ENCODE measurements around the gene PTPRR. TPM values are rescaled to one million over a fixed set of nuclear protein-coding genes. Genes with fewer than 3 reads are reported as not detected.

The PTPRR gene
- total RNA-seq, 1 donor from 2014 or later: under 0.01 TPM

- no peaks in the 10 kb centered on the region for H3K36me3 ChIP-seq (ENCODE audit: control insufficient read depth, insufficient read depth, low read length)
- TF ChIP-seq CTCF (IDR thresholded peaks at IDR 0.05; ENCODE audit: insufficient read depth, low read length, severe bottlenecking): no peak
- H3K4me3 ChIP-seq (ENCODE audit: low read depth, low read length): no peak overlapping the region
- H3K27me3 ChIP-seq (ENCODE audit: control insufficient read depth, insufficient read depth, low read length): no peaks in the 10 kb centered on the region
- DNase-seq (ENCODE audit: low read depth) (no peak), FAIRE-seq (no peak)
Measured at GRCh38 chr12:70830221-70831061, 90.1 kb downstream of the PTPRR start.

- no peaks in the 10 kb centered on the region for H3K36me3 ChIP-seq (ENCODE audit: control insufficient read depth, insufficient read depth, low read length)
- H3K4me3 ChIP-seq (ENCODE audit: low read depth, low read length): no peak overlapping the region
- DNase-seq (ENCODE audit: low read depth): no peak
- FAIRE-seq: no peak
- no peaks in the 10 kb centered on the region for H3K27me3 ChIP-seq (ENCODE audit: control insufficient read depth, insufficient read depth, low read length)
- no peak for TF ChIP-seq CTCF (IDR thresholded peaks at IDR 0.05; ENCODE audit: insufficient read depth, low read length, severe bottlenecking)
Measured at GRCh38 chr12:70829070-70829469, 91.5 kb downstream of the PTPRR start.

GRCh38 chr12:70828351-70828750 is 92.2 kb downstream of the PTPRR start:
- no peak for DNase-seq (ENCODE audit: low read depth)
- Histone ChIP-seq H3K27me3 (ENCODE audit: control insufficient read depth, insufficient read depth, low read length) (no peaks in the 10 kb centered on the region), H3K4me3 (ENCODE audit: low read depth, low read length) (no peak overlapping the region), H3K36me3 (ENCODE audit: control insufficient read depth, insufficient read depth, low read length) (no peaks in the 10 kb centered on the region)
- no peak for FAIRE-seq
- no peak for TF ChIP-seq CTCF (IDR thresholded peaks at IDR 0.05; ENCODE audit: insufficient read depth, low read length, severe bottlenecking)

GRCh38 chr12:70826156-70826555 is 94.4 kb downstream of the PTPRR start:
- DNase-seq (ENCODE audit: low read depth) (no peak), FAIRE-seq (no peak)
- H3K27me3 ChIP-seq (ENCODE audit: control insufficient read depth, insufficient read depth, low read length): no peaks in the 10 kb centered on the region
- no peak overlapping the region for H3K4me3 ChIP-seq (ENCODE audit: low read depth, low read length)
- no peak for TF ChIP-seq CTCF (IDR thresholded peaks at IDR 0.05; ENCODE audit: insufficient read depth, low read length, severe bottlenecking)
- no peaks in the 10 kb centered on the region for H3K36me3 ChIP-seq (ENCODE audit: control insufficient read depth, insufficient read depth, low read length)

GRCh38 chr12:70824511-70824910 is 96.0 kb downstream of the PTPRR start:
- H3K4me3 ChIP-seq (ENCODE audit: low read depth, low read length): no peak overlapping the region
- no peak for TF ChIP-seq CTCF (IDR thresholded peaks at IDR 0.05; ENCODE audit: insufficient read depth, low read length, severe bottlenecking)
- H3K27me3 ChIP-seq (ENCODE audit: control insufficient read depth, insufficient read depth, low read length): no peaks in the 10 kb centered on the region
- FAIRE-seq (no peak), DNase-seq (ENCODE audit: low read depth) (no peak)
- H3K36me3 ChIP-seq (ENCODE audit: control insufficient read depth, insufficient read depth, low read length): no peaks in the 10 kb centered on the region
